IgD-negative memory B cell (primary cell): Measurements from ENCODE around the gene ENKUR. TPM values are rescaled to one million over a fixed set of nuclear protein-coding genes. Genes with fewer than 3 reads are reported as not detected.

Source experiments
- H3K27ac Mint-ChIP-seq, 3 donors: one replicate each; pipeline ENCODE4 v1.8.0; 2020 to 2022; ENCODE audit warnings: mild to moderate bottlenecking in 3 of 3, mixed read lengths in 3 of 3, moderate library complexity in 1 of 3
- H3K27me3 Mint-ChIP-seq: one replicate; pipeline ENCODE4 v1.8.0; 2021; ENCODE audit warnings: mixed read lengths
- H3K36me3 Mint-ChIP-seq: one replicate; pipeline ENCODE4 v1.8.0; 2020; ENCODE audit warnings: mild to moderate bottlenecking, mixed read lengths
- H3K4me1 Mint-ChIP-seq, 3 donors: one replicate each; pipeline ENCODE4 v1.8.0; 2020 to 2022; ENCODE audit warnings: mixed read lengths in 3 of 3, mild to moderate bottlenecking in 1 of 3
- H3K4me3 Mint-ChIP-seq, 4 donors: one replicate each; pipeline ENCODE4 v1.8.0; 2020 to 2022; ENCODE audit warnings: mild to moderate bottlenecking in 4 of 4, mixed read lengths in 4 of 4, moderate library complexity in 3 of 4
- H3K9me3 Mint-ChIP-seq, 3 donors: one replicate each; pipeline ENCODE4 v1.8.0; 2020 to 2021; ENCODE audit warnings: mixed read lengths in 3 of 3, mild to moderate bottlenecking in 1 of 3
- polyA plus RNA-seq: library from polyadenylated mRNA; unstranded; fragments of 300-500 nt; fragmentation: Illumina TruSeq; gene quantifications from one replicate; pipeline ENCODE4 v1.2.3, GENCODE V29; 2021

The ENKUR gene
- polyA plus RNA-seq, 1 donor from 2014 or later = 2.7 TPM

DNA sequence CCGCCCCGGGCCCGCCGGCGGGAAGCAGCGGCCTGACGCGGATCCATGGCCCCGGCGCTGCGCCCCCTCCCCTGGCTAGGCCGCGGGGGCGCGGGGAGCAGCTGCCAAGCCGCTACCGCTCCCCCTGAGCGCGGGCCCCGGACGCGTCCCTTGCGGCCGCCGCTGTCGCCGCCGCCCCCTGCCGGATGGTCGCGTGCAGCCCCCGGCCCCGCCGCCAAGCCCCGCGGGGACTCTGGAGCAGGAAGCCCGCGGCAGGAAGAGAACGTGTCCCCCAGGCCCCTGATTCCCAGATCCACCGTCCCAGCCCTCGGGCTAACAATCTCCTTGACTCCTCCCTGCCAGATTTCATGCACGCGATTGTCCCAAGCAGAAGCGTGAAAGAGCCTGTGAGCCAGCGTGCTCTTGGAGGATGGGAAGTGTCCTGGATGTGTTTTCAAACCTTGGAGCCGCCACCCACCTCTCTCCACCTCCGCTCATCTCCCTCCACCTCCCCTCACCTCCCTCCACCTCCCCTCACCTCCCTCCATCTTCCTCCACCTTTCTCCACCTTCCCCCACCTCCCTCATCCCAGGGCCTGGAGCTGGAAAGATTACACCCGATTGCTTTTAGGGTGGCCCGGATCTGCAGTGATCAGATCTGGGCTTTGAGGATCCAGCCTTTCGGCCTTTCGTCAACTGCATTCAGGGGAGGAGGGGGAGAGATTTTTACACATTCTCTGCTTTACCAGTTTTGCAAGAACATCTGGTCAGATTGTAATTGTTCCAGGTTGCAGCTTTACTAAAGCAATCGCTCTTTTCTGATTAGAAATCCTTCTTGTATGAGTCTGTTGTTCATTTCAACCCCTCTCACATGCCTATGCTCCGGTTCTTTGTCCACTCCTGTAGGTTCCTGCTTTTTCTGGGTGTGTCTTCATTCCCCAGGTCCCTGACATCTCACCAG lies 63.0 kb downstream of the ENKUR start:
- Mint-ChIP-seq H3K4me1 (peaks cover 0 to 13% (median 4%) of the 10 kb centered on the region in 3 donors), H3K36me3 (no peaks in the 10 kb centered on the region), H3K4me3 (peak overlapping the region; percentile 84 to 90 (median 86)), H3K27ac (peak overlapping the region in 1 of 3 donors; percentile 86), H3K27me3 (no peaks in the 10 kb centered on the region), H3K9me3 (no peaks in the 10 kb centered on the region)

GRCh38 chr10:24952143-24952706 lies 63.7 kb downstream of the ENKUR start, which contains the start of gene PRTFDC1:
TSS of gene PRTFDC1 (minus strand) at chr10:24952606. CDS start at chr10:24952575, 31 bp downstream.
- no peaks in the 10 kb centered on the region for H3K27me3 Mint-ChIP-seq
- no peaks in the 10 kb centered on the region for H3K36me3 Mint-ChIP-seq
- H3K27ac Mint-ChIP-seq = peak within 1 kb of the TSS in 1 of 3 donors; percentile 86
- H3K4me3 Mint-ChIP-seq = peak within 1 kb of the TSS; percentile 84 to 92 (median 87)
- peaks cover 1 to 16% (median 6%) of the 10 kb centered on the region in 3 donors for H3K4me1 Mint-ChIP-seq
- H3K9me3 Mint-ChIP-seq = no peaks in the 10 kb centered on the region

- Mint-ChIP-seq H3K4me3 (peak overlapping the region; percentile 71 to 92 (median 86)), H3K36me3 (no peaks in the 10 kb centered on the region), H3K4me1 (peaks cover 2 to 16% (median 7%) of the 10 kb centered on the region in 3 donors), H3K9me3 (no peaks in the 10 kb centered on the region), H3K27ac (peak overlapping the region in 1 of 3 donors; percentile 86), H3K27me3 (no peaks in the 10 kb centered on the region)
These were observed 64.5 kb downstream of the ENKUR start for GRCh38 chr10:24951201-24952142.

DNA sequence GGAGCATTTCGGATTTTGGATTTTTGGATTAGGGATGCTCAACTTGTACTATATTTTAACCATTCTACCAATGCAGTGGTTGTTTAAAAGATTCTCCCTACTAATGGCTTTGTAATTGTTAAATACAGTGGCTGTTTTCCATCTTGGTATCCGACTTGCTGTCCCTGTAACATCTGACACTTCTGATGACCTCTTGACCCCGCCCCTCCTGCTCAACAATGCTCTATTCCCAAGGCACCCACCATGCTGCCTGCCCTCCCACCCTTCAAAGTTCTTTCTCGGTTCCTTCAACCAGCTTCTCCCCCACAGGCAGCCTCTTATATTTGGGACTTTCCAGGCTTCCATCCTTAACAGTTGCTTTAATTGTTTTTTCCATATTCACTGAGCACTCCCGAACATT lies 65.5 kb downstream of the ENKUR start:
- peak overlapping the region in 1 of 4 donors; percentile 71 for H3K4me3 Mint-ChIP-seq
- peaks cover 2 to 16% (median 7%) of the 10 kb centered on the region in 3 donors for H3K4me1 Mint-ChIP-seq
- no peaks in the 10 kb centered on the region for H3K36me3 Mint-ChIP-seq
- no peaks in the 10 kb centered on the region for H3K27me3 Mint-ChIP-seq
- no peak overlapping the region for H3K27ac Mint-ChIP-seq
- H3K9me3 Mint-ChIP-seq = no peaks in the 10 kb centered on the region

DNA sequence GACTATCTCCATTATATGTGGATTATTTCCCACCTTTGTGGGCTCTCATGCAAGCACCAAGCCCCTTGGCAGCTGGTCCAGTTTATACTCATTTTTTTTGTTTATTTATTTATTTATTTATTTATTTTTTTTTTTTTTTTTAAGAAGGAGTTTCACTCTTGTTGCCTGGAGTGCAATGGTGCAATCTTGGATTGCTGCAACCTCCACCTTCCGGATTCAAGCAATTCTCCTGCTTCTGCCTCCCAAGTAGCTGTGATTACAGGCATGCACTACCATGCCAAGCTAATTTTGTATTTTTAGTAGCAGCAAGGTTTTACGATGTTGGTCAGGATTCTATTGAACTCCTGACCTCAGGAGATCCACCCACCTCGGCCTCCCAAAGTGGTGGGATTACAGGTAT lies 66.3 kb downstream of the ENKUR start:
- H3K4me3 Mint-ChIP-seq = peak overlapping the region in 1 of 4 donors; percentile 48

DNA sequence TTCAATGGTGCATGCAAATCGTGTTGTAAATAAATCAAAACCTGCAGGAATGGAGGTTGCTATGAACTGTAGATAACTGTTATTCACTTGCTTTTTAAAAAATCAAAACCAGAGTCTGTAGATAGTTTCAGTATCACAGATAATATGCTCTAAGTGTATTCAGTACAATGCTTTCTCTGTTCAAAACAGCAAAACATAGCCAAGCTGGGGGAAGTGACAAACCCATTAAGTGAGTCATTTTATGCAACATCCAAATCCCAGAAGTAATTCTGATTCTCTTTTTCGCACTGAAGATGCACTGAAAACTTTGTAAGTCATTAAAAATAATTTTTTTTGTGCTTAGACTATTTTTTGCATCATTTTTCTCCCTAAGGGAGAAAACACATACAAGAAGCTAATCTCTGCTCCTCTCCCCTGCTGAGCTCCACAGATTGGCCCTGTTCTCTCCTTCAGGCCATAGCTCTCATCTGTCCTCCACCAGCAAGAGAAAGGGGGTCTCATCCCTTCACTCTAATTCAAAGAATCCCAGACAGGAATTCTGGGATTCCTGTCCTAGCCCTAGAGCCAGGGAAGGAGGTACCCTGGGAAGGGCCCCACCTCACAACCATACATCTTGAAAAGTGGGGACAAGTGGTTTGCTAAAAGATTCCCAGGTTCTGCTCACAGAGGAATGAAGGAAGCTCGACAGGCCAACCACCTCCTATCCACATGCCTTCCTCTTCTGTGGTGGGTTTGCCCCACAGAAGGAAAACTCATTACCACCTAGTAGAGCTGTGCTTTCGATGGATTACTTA lies 68.5 kb downstream of the ENKUR start:
- H3K4me3 Mint-ChIP-seq = no peak overlapping the region
- no peak overlapping the region for H3K27ac Mint-ChIP-seq
- no peaks in the 10 kb centered on the region for H3K9me3 Mint-ChIP-seq
- H3K36me3 Mint-ChIP-seq = no peaks in the 10 kb centered on the region
- no peaks in the 10 kb centered on the region for H3K27me3 Mint-ChIP-seq
- H3K4me1 Mint-ChIP-seq = peaks cover 4 to 16% (median 4%) of the 10 kb centered on the region in 3 donors

More for the DNA sequence above, 66.3 kb downstream of the ENKUR start:
- H3K27me3 Mint-ChIP-seq = no peaks in the 10 kb centered on the region
- no peak overlapping the region for H3K27ac Mint-ChIP-seq
- H3K9me3 Mint-ChIP-seq = no peaks in the 10 kb centered on the region
- no peaks in the 10 kb centered on the region for H3K36me3 Mint-ChIP-seq
- peaks cover 4 to 16% (median 7%) of the 10 kb centered on the region in 3 donors for H3K4me1 Mint-ChIP-seq

DNA sequence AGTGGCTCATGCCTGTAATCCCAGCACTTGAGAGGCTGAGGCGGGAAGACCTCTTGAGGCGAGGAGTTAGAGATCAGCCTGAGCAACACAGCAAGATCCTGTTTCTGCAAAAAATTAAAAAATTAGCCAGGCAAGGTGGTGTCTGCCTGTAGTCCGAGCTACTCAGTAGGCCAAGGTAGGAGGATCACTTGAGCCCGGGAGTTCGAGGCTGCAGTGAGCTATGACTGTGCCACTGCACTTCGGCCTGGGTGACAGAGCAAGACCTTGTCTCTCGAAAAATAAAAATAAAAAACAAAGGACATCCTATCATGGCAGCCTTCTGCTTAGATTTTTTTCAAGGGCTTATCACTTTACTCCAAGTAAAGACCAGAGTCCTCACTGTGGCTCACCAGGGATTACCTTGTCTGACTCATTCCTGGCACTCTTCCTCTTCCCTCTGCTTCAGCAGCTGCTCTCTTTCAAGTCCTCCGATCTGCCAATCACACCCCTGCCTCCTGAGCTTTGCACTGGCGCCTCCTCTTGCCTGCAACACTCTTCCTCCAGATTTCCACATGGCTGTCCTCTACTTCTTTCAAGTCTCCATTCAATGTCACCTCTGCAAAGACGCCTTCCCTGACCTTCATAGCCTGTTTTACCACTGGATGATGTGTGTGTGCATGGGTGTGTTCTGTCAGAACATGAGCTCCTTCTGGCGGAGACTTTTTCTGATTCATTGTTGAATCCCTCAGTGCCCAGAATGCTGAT lies 71.3 kb downstream of the ENKUR start:
- Mint-ChIP-seq H3K9me3 (no peaks in the 10 kb centered on the region), H3K4me3 (peak overlapping the region in 1 of 4 donors; percentile 10), H3K4me1 (peaks cover 3 to 10% (median 4%) of the 10 kb centered on the region in 3 donors), H3K27me3 (no peaks in the 10 kb centered on the region), H3K36me3 (no peaks in the 10 kb centered on the region), H3K27ac (no peak overlapping the region)

DNA sequence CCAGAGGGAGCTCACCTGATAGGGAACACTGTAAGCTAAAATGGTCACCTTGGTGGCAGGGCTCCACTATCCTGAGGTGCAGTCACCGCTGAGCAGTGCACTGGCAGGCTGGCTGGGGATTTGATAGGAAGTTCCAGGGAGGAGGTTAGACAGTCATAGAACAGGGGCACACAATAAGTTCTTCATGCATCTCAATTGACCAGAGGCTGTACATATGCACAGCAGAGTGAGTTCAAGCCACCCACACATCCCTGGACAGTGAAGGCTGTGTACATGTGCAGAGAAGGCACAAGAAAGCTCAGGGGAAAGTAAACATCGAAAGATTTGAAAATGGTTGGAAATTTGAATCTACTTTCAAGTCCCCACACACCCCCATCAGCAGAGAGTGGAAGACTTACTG lies 77.4 kb downstream of the ENKUR start:
- Mint-ChIP-seq H3K36me3 (peaks cover 2% of the 10 kb centered on the region), H3K27me3 (no peaks in the 10 kb centered on the region), H3K27ac (no peak overlapping the region), H3K4me3 (no peak overlapping the region), H3K4me1 (no peaks in the 10 kb centered on the region), H3K9me3 (no peaks in the 10 kb centered on the region)

- H3K27ac Mint-ChIP-seq = no peak overlapping the region
- no peak overlapping the region for H3K4me3 Mint-ChIP-seq
These were observed 77.9 kb downstream of the ENKUR start for GRCh38 chr10:24938076-24938475.

GRCh38 chr10:24935504-24936292 lies 80.3 kb downstream of the ENKUR start:
- H3K9me3 Mint-ChIP-seq = no peaks in the 10 kb centered on the region
- H3K4me1 Mint-ChIP-seq = peaks cover 0 to 1% (median under 1%) of the 10 kb centered on the region in 3 donors
- no peak overlapping the region for H3K4me3 Mint-ChIP-seq
- no peaks in the 10 kb centered on the region for H3K27me3 Mint-ChIP-seq
- H3K36me3 Mint-ChIP-seq = peaks cover 2% of the 10 kb centered on the region
- peak overlapping the region in 1 of 3 donors; percentile 3 for H3K27ac Mint-ChIP-seq

More at GRCh38 chr10:24938076-24938475, 77.9 kb downstream of the ENKUR start:
- no peaks in the 10 kb centered on the region for H3K27me3 Mint-ChIP-seq
- no peaks in the 10 kb centered on the region for H3K9me3 Mint-ChIP-seq
- H3K36me3 Mint-ChIP-seq = peaks cover 2% of the 10 kb centered on the region
- no peaks in the 10 kb centered on the region for H3K4me1 Mint-ChIP-seq
